Measurements from ENCODE around the gene SLC39A9. TPM values are rescaled to one million over a fixed set of nuclear protein-coding genes. Genes with fewer than 3 reads are reported as not detected.
A peak's percentile ranks its signal among the peaks of the same experiment; 100 is the strongest.

SLC39A9 gene
- total and polyA plus RNA-seq, 2 donors (not counting 1 experiment from before 2014, with no cell fraction given), result 18.4 to 59.1 TPM

DNA sequence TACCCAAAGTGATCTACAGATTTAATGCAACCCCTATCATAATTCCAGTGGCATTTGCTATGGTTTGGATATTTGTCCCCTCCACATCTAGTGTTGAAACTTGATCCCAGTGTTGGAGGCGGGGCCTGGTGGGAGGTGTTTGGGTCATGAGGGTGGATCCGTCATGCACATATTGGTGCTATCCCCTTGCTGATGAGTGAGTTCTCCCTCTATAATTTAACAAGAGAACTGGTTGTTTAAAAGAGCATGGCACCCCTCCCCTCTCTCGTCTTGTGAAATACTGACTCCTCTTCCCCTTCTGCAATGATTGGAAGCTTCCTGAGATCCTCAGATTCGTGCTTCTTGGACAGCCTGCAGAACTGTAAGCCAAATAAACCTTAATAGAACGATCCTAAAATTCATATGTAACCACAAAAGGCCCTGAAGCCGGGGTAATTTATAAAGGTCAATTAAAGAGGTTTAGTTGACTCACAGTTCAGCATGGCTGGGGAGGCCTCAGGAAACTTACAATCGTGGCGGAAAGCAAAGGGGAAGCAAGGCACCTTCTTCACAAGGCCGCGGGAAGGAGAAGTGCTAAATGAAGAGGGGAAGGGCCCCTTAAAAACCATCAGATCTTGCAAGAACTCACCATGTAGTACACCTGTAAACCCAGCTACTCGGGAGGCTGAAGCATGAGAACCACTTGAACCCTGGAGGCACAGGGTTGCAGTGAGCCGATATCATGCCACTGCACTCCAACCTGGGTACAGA lies 41.2 kb downstream of the SLC39A9 start:
- Mint-ChIP-seq H3K27me3 (no peaks in the 10 kb centered on the region), H3K4me1 (peaks cover 26% of the 10 kb centered on the region), H3K4me3 (no peak overlapping the region), H3K27ac (no peak overlapping the region), H3K9me3 (ENCODE audit: insufficient read depth) (no peaks in the 10 kb centered on the region)
- Histone ChIP-seq H3K27ac (ENCODE audit: low read length in 2 of 2) (no peak overlapping the region), H3K4me3 (ENCODE audit: control extremely low read depth in 1 of 5, extremely low read depth in 1 of 5, insufficient read depth in 1 of 5, low read depth in 2 of 5, low read length in 4 of 5) (no peak overlapping the region), H3K79me2 (ENCODE audit: control insufficient read depth, insufficient read depth, low read length) (peaks cover 25% of the 10 kb centered on the region), H2AFZ (ENCODE audit: insufficient read depth, low read depth, low read length, poor library complexity, severe bottlenecking) (no peak overlapping the region), H3K4me1 (ENCODE audit: control insufficient read depth in 2 of 2, insufficient read depth in 2 of 2, low read length in 2 of 2) (peaks cover 0 to 7% of the 10 kb centered on the region in 2 donors), H3K4me2 (replicated peaks; ENCODE audit: low read depth, low read length, poor library complexity, severe bottlenecking) (no peak overlapping the region), H3K9me3 (ENCODE audit: control extremely low read depth in 1 of 3, control insufficient read depth in 2 of 3, insufficient read depth in 1 of 3, low read length in 2 of 3) (no peaks in the 10 kb centered on the region), H3K27me3 (replicated peaks in 1 of 4; ENCODE audit: control extremely low read depth in 1 of 4, control insufficient read depth in 3 of 4, insufficient read depth in 4 of 4, low read length in 3 of 4) (no peaks in the 10 kb centered on the region), H3K9ac (ENCODE audit: low read length) (no peak overlapping the region), H3K36me3 (replicated peaks in 1 of 2; ENCODE audit: control extremely low read depth in 1 of 2, control insufficient read depth in 1 of 2, extremely low read depth in 1 of 2, insufficient read depth in 2 of 2, low read length in 1 of 2) (peaks cover 5 to 26% of the 10 kb centered on the region in 2 experiments), H4K20me1 (ENCODE audit: control insufficient read depth, insufficient read depth, low read length, poor library complexity, severe bottlenecking) (peaks cover 5% of the 10 kb centered on the region)
- DNase-seq (no peak), ATAC-seq (ENCODE audit: low read depth) (no peak)
- WGBS (ENCODE audit: insufficient coverage), result 97% methylated on average over 7 of the region's 12 CpGs
- TF ChIP-seq EZH2 (IDR thresholded peaks at IDR 0.05; ENCODE audit: borderline replicate concordance, insufficient read depth, low read depth, low read length, poor library complexity, severe bottlenecking), result no peak
- TF ChIP-seq, protein P1, sequence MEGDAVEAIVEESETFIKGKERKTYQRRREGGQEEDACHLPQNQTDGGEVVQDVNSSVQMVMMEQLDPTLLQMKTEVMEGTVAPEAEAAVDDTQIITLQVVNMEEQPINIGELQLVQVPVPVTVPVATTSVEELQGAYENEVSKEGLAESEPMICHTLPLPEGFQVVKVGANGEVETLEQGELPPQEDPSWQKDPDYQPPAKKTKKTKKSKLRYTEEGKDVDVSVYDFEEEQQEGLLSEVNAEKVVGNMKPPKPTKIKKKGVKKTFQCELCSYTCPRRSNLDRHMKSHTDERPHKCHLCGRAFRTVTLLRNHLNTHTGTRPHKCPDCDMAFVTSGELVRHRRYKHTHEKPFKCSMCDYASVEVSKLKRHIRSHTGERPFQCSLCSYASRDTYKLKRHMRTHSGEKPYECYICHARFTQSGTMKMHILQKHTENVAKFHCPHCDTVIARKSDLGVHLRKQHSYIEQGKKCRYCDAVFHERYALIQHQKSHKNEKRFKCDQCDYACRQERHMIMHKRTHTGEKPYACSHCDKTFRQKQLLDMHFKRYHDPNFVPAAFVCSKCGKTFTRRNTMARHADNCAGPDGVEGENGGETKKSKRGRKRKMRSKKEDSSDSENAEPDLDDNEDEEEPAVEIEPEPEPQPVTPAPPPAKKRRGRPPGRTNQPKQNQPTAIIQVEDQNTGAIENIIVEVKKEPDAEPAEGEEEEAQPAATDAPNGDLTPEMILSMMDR (IDR thresholded peaks at IDR 0.05), result no peak
- ChIA-PET CTCF (no interaction called here), POLR2A (no interaction called here)
- intact Hi-C loops (cut with micrococcal nuclease), result no loop called here

GRCh38 chr14:69441948-69442347 lies 43.5 kb downstream of the SLC39A9 start:
- no peaks in the 10 kb centered on the region for H3K9me3 ChIP-seq (ENCODE audit: control extremely low read depth in 1 of 3, control insufficient read depth in 2 of 3, insufficient read depth in 1 of 3, low read length in 2 of 3)
- no peaks in the 10 kb centered on the region for H3K27me3 ChIP-seq (replicated peaks in 1 of 4; ENCODE audit: control extremely low read depth in 1 of 4, control insufficient read depth in 3 of 4, insufficient read depth in 4 of 4, low read length in 3 of 4)
- WGBS (ENCODE audit: insufficient coverage), result 22% methylated on average over 5 of the region's 5 CpGs
- TF ChIP-seq, protein P1 (IDR thresholded peaks at IDR 0.05), result no peak
- no peak for TF ChIP-seq EZH2 (IDR thresholded peaks at IDR 0.05; ENCODE audit: borderline replicate concordance, insufficient read depth, low read depth, low read length, poor library complexity, severe bottlenecking)
- no peak overlapping the region for H3K27ac ChIP-seq (ENCODE audit: low read length in 2 of 2)
- no peak overlapping the region for H3K4me3 ChIP-seq (ENCODE audit: control extremely low read depth in 1 of 5, extremely low read depth in 1 of 5, insufficient read depth in 1 of 5, low read depth in 2 of 5, low read length in 4 of 5)
- ATAC-seq (ENCODE audit: low read depth) (peak; percentile 43), DNase-seq (no peak)
- POLR2A ChIA-PET, result no interaction called here
- no peak overlapping the region for H3K4me2 ChIP-seq (replicated peaks; ENCODE audit: low read depth, low read length, poor library complexity, severe bottlenecking)
- H2AFZ ChIP-seq (ENCODE audit: insufficient read depth, low read depth, low read length, poor library complexity, severe bottlenecking), result no peak overlapping the region
- Mint-ChIP-seq H3K4me3 (peak overlapping the region; percentile 14), H3K9me3 (ENCODE audit: insufficient read depth) (no peaks in the 10 kb centered on the region), H3K4me1 (peaks cover 12% of the 10 kb centered on the region), H3K27ac (peak overlapping the region; percentile 1), H3K27me3 (no peaks in the 10 kb centered on the region)
- H3K36me3 ChIP-seq (replicated peaks in 1 of 2; ENCODE audit: control extremely low read depth in 1 of 2, control insufficient read depth in 1 of 2, extremely low read depth in 1 of 2, insufficient read depth in 2 of 2, low read length in 1 of 2), result peaks cover 5 to 28% of the 10 kb centered on the region in 2 experiments
- no peak overlapping the region for H3K9ac ChIP-seq (ENCODE audit: low read length)
- peaks cover 5% of the 10 kb centered on the region for H3K79me2 ChIP-seq (ENCODE audit: control insufficient read depth, insufficient read depth, low read length)
- CTCF ChIA-PET, result interaction anchor here (2.0 kb wide), 1 partner anchor 17 kb away, joined by 5 read pairs; no protein-coding TSS in a partner anchor
- no peaks in the 10 kb centered on the region for H3K4me1 ChIP-seq (ENCODE audit: control insufficient read depth in 2 of 2, insufficient read depth in 2 of 2, low read length in 2 of 2)
- intact Hi-C loops (cut with micrococcal nuclease), result no loop called here
- H4K20me1 ChIP-seq (ENCODE audit: control insufficient read depth, insufficient read depth, low read length, poor library complexity, severe bottlenecking), result peaks cover 5% of the 10 kb centered on the region

All from B cell (primary cell).